ENCODE data around the gene PPP1CA.

PPP1CA gene

GRCh38 chr11:67416416-67417335 is 15.0 kb upstream of the PPP1CA start:
- TF ChIP-seq CTCF (IDR thresholded peaks at IDR 0.05; ENCODE audit: insufficient read depth, low read length) (no peak), SPI1 (IDR thresholded peaks at IDR 0.05; ENCODE audit: borderline replicate concordance, low read depth) (no peak), GABPA (IDR thresholded peaks at IDR 0.05; ENCODE audit: low read depth) (no peak), REST (IDR thresholded peaks at IDR 0.05; ENCODE audit: insufficient replicate concordance, low read depth) (no peak), POLR2AphosphoS5 (IDR thresholded peaks at IDR 0.05; ENCODE audit: low read depth) (no peak)
- Histone ChIP-seq H3K27ac (replicated peaks) (no peak overlapping the region), H3K27me3 (ENCODE audit: insufficient read depth, poor library complexity, severe bottlenecking) (no peaks in the 10 kb centered on the region), H3K4me3 (replicated peaks; ENCODE audit: insufficient read depth, low read length) (no peak overlapping the region)
- peak in 1 of 2 experiments; percentile 68 for DNase-seq (ENCODE audit: low read depth in 1 of 2, low spot score in 1 of 2)

- Histone ChIP-seq H3K4me3 (replicated peaks; ENCODE audit: insufficient read depth, low read length) (no peak within 1 kb of the TSS), H3K27ac (replicated peaks) (no peak within 1 kb of the TSS), H3K27me3 (ENCODE audit: insufficient read depth, poor library complexity, severe bottlenecking) (no peaks in the 10 kb centered on the region)
- DNase-seq (ENCODE audit: low read depth in 1 of 2, low spot score in 1 of 2), result no peak
- TF ChIP-seq POLR2AphosphoS5 (IDR thresholded peaks at IDR 0.05; ENCODE audit: low read depth), result no peak
- TF ChIP-seq REST (IDR thresholded peaks at IDR 0.05; ENCODE audit: insufficient replicate concordance, low read depth), result no peak
- no peak for TF ChIP-seq CTCF (IDR thresholded peaks at IDR 0.05; ENCODE audit: insufficient read depth, low read length)
- no peak for TF ChIP-seq SPI1 (IDR thresholded peaks at IDR 0.05; ENCODE audit: borderline replicate concordance, low read depth)
- TF ChIP-seq GABPA (IDR thresholded peaks at IDR 0.05; ENCODE audit: low read depth), result no peak
Observed at GRCh38 chr11:67415501-67416304, 14.0 kb upstream of the PPP1CA start, which contains the start of gene CARNS1. Gene CARNS1 (plus strand): TSS chr11:67415678. CDS start chr11:67416200, 522 bp downstream.

GRCh38 chr11:67413266-67413849 is 11.7 kb upstream of the PPP1CA start:
- Histone ChIP-seq H3K27me3 (ENCODE audit: insufficient read depth, poor library complexity, severe bottlenecking) (no peaks in the 10 kb centered on the region), H3K27ac (replicated peaks) (no peak overlapping the region), H3K4me3 (replicated peaks; ENCODE audit: insufficient read depth, low read length) (no peak overlapping the region)
- no peak for DNase-seq (ENCODE audit: low read depth in 1 of 2, low spot score in 1 of 2)
- TF ChIP-seq POLR2AphosphoS5 (IDR thresholded peaks at IDR 0.05; ENCODE audit: low read depth) (no peak), SPI1 (IDR thresholded peaks at IDR 0.05; ENCODE audit: borderline replicate concordance, low read depth) (no peak), REST (IDR thresholded peaks at IDR 0.05; ENCODE audit: insufficient replicate concordance, low read depth) (no peak)
